Inflammatory macrophage treated with lipopolysaccharide for 1 hour (primary cell): ENCODE data around the gene TRAF3.

Source experiments
- DNase-seq, 2 donors: peaks; one replicate each; pipeline ENCODE4 v3.0.0-alpha.2; 2020 to 2022

The TRAF3 gene

DNA sequence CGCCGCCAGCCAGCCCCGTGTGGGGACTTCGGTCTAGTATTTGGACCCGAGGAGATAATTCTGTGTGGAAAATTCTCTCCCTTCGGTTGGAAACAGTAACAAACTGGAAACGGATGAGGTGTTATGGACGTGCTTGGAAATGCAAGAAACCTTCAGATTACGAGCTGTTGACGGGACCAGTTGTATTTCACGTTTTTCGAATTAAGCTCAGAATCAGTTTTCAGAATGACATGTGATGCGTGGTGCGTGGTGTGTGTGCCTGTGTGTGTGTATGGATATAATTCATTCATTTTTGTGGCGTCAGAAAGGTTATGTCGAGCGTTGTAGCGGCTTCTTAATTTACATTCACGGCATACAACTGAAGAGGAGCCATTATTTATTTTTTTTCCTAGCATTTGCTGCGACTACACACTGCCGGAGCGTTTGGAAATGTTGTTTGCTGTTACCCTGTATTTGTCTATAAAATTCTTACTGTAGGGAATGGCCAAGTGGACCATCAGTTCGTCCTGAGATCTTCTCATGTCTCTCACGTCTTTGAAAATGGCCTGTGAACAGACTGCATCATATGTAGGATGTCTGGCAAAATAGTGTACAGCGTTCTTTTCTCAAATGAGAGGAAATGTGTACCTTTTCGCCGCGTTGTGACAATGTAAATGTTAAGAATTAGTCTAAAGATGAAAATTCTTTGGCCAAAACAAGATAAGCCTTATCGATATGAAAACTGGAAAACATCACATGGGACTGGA is 1.3 kb downstream of the TRAF3 start:
- no peak for DNase-seq

DNA sequence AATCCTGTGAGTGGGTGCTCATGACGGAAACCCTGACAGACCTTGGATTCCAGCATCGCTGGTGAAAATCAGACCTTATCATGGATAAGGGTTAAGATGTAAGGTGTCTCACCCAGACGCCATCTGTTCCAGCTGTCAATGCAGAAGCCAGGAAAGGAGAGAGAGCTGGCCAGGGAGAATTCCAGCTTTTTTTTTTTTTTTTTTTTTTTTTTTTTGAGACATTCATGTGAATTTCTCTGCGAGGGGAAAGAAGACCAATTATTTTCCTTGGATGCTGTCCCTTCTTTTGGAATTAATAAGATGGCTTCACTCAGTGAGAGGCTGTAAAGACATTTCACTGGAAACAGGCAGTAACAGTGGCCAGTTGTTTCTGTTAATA is 1.8 kb downstream of the TRAF3 start:
- DNase-seq, result no peak

DNA sequence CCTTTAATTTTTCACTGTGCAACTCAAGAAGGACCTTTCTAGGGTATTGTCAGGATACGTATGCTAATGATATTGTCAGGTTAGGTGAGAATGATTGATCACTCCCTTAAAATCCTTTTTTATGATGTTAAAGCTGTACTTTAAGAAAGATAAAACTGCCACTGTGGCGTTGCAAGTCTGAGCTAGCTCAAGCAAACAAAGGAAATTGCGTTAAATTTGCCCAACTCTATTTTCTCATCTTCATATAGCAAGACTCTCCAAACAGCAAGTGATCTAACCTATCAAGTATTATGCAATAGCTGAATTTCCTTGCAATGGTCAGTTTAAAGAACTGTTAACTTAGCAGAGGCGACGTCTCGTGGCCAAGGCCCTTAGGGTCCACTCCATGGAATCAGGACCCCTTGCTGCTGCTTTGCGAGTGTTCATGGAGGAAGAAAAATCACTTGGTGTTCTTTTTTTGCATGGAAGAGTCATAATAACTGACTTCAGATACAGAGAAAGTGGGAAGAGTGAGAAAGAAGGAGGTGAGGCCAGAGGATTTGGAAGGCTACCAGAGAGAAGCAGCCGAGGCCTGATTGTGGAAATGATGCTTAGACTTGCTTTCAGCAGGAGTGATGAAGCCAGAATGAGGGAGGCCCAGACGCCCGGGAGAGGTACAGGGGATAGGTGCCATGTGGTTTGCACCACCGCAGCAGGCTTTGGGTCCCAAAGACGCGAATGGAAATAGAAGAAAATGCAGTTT is 2.5 kb downstream of the TRAF3 start:
- peak; percentile 94 to 96 for DNase-seq

- DNase-seq, result no peak
Observed at GRCh38 chr14:102781063-102781462, 3.8 kb downstream of the TRAF3 start.

GRCh38 chr14:102782974-102783373 is 5.7 kb downstream of the TRAF3 start:
- no peak for DNase-seq

- no peak for DNase-seq
Observed at GRCh38 chr14:102784892-102785594, 7.8 kb downstream of the TRAF3 start.

DNA sequence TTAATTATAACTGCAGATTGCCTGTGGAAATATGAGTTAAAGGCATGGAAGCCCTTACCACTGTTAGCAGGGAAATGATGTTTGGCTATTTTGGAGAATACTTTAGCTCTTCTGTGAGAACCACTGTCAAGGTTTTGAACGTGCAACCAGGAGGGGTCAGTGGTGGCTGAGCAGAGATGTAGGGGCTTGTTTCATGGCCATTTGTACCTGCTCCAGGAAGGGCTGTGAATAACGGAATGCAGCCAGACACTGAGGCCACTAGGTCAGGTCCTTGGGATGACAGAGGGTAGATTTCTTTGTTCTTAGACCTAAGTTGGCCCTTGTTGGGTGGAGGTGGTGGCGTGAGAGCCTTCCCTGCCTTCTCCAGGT is 8.3 kb downstream of the TRAF3 start:
- no peak for DNase-seq

DNA sequence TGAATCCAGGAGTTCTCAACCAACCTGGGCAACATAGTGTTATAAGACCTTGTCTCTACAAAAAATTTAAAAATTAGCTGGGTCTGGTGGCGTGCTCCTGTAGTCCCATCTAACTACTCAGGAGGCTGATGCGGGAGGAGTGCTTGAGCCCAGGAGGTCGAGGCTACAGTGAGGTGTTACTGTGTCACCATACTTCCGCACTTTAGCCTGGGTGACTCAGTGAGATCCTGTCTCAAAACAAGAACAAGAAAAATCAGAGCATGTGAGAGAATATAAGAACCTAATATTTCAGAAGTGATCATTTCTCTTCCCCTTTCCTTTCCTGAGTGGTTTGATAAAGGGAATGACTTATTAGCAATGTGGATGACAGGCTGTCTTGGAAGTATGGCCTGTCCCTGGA is 9.5 kb downstream of the TRAF3 start:
- peak; percentile 65 to 81 for DNase-seq

- DNase-seq, result no peak
Observed at GRCh38 chr14:102789349-102789748, 12.1 kb downstream of the TRAF3 start.

- DNase-seq, result no peak
Observed at GRCh38 chr14:102793531-102794328, 16.5 kb downstream of the TRAF3 start.

DNA sequence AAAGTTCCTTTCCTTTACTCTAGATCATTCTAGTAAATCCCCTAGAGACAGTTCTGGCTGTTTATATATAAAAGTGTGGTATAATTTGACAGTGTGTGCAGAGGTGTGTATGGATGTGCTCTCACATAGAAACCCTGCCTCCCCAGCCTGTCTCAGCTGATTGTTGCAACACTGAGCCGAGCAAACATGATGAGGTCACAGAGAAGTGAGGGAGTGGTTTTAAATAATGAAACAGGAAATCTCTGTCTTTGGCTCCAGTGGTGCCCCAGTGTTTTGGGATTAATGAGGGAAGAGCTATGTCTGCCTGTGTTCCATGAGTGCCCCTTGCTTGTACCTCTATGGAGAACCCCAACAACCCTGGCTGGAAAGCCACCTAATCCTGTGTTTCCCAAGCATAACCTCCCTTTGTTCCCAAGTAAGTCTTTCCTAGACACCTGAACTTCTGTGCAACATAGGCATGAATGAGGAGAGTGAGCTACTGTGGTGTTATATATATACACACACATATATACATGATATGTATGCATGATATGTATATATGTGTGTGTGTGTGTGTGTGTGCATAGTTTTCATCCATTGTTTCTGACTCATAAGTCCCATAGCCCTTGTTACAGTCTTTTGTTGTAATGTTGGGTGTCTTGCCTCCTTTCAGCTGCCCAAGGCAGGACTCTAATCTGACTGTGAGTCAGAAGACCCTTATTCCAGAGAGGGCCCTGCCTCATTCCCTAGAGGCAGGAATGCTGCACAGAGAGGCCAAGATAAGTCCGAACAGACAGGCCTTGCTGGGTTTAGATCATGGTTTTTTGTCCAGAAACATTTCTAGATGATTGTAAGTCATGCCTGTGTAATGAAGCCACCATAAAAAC is 18.0 kb downstream of the TRAF3 start:
- DNase-seq, result peak; percentile 81 to 82

DNA sequence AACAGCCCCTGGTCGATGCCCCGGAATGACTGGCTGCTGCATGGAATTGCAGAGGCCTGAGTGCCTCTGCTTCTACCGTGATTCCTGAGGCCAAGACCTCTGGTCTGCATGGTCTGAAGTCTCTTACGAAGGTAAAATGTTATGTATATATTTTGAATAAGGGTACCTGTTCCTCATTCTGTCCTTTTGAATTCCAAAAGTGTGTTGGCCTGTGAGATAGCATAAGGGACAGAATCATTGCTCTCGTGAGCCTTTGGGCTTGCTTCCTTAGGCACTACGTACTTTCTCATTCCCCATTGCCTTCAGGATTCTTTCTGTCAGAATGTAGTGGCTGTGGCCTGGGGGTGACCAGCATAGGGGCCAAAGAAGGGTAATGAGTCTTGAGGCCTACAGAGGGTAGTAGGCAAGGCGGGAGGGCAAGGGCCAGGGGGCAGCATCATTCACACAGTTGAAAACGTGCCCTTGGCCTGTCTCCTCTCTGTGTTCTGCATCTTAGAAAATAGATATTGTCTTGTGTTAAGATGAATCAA is 19.5 kb downstream of the TRAF3 start:
- no peak for DNase-seq

- DNase-seq, result no peak
Observed at GRCh38 chr14:102798926-102799325, 21.7 kb downstream of the TRAF3 start.

GRCh38 chr14:102799684-102800562 is 22.7 kb downstream of the TRAF3 start:
- DNase-seq, result no peak

DNA sequence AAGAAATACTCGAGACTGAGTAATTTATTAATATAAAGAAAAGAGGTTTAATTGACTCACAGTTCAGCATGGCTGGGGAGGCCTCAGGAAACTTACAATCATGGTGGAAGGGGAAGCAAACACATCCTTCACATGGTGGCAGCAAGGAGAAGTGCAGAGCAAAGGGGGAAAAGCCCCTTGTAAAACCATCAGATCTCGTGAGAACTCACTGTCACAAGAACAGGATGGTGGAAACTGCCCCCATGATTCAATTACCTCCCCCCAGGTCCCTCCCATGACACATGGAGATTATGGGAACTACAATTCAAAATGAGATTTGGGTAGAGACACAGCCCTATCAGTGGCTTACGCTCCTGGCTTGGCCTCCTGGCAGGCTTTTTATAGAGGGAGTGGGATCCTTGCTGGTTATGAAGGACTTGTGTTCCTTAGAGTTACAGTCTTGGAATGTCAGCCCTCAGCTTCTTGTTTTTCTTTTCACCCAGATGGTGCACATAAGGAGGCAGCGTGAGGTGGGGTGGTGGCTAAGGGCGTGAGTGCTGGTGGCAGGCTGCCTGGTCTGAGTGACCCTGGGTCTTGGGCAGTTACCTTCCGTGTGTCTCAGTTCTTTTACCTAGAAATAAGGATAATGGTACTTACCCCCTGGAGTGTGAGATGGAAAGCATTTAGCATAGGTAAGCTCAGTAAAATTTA is 25.7 kb downstream of the TRAF3 start:
- DNase-seq, result no peak

DNA sequence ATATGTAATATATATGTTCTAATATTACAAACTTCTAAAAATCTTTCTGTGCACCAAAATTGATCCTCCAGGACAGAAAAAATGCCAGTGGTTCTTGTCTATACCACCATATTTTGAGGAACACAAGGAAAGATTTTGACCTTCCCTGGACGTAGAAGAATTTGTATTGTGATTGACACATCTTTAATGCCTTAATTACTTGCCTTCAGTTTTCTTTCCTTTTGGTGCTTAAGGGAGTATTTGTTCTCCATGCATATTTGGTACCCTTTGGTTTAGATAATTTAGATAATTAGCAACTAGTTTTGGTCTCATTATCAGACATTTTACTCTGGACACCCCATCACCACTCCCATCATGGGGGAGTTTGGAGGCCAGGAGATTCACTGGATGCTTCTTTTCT is 27.6 kb downstream of the TRAF3 start:
- DNase-seq, result no peak

DNA sequence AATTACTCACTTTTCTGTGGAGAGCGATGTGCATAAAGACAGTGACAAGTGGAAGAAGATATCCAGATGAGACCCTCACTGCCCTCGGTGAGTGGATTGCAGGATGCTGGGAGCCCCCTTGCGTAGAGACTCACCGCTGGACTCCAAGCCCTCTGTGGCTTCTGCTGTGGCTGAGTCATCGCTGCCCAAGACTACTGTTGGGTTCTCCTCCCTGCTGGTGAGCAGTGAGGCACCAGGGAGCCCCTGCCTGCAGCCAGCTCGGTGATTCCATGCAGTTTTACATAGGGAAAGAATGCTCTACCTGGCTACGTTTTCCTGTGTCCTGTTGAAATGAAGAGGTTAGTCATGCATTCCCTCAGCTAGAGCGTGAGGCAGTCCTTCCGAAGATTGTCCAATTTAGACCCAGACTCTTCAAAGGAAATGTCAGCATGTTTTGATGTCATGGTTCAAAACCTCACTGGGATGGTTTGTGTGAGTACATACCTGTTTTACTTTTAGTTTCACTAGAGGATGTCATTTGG is 28.2 kb downstream of the TRAF3 start:
- no peak for DNase-seq

DNA sequence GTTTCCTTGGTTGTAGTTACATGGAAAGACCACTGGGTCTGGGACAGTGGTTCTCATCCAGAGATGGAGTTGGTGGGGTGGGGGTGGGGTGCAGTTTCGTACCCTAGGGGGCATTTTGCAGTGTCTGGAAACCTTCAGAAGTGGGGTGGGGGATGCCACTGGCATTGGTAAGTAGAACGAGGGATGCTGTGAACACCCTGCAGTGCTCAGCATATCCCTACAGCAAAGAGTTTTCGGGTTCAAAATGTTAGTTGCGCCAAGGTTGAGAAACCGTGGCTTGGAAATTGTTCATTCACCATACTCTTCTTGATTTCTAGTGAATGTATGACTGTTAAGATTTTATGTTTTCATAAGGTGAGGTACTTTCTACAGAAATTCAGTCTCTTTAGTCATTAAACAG is 28.7 kb downstream of the TRAF3 start:
- DNase-seq, result no peak

GRCh38 chr14:102806447-102806846 is 29.2 kb downstream of the TRAF3 start:
- DNase-seq, result no peak

DNA sequence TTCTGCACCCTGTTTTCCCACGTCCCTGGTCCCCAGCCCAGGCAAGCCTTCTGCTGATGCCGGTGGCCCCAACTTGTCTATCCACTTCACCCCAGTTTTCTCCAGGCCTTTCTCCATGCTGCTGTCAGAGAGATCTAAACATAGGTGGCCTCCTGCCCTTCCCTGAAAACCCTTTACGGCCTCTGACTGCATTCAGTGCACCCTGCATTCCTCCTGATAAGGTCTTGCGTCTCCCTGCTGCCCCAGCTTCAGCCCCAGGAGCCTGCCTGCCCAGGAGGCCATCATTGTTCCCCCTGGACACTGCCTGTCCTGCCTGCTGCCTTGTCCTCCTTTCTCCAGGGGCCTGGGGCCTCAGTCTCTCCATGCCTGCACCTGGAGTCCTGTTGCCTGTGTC is 29.8 kb downstream of the TRAF3 start:
- DNase-seq, result no peak
